ENCODE results near the gene MIB2.

GRCh38 chr1:1666526-1666925, 51.2 kb downstream of the MIB2 start:
- no peak for TF ChIP-seq POLR2A (IDR thresholded peaks at IDR 0.05)
- TF ChIP-seq CTCF (IDR thresholded peaks at IDR 0.05) = no peak

Data from transverse colon (tissue), 3 donors.